NB4 (cell line): ENCODE data around the gene ACOXL.

Experiments
- MYC ChIP-seq: IDR thresholded peaks from 2 replicates; pipeline ENCODE4 v1.6.1; 2011; ENCODE audit warnings: low read depth, low read length
- POLR2A ChIP-seq: IDR thresholded peaks from 2 replicates; pipeline ENCODE4 v1.6.1; 2011; ENCODE audit warnings: mild to moderate bottlenecking; ENCODE audit not compliant: insufficient read length; ENCODE audit errors: extremely low read depth
- TF ChIP-seq, protein P1 (sequence below): IDR thresholded peaks from one replicate; pipeline ENCODE4 v1.5.1; 2012; ENCODE audit warnings: low read depth, low read length
- TF ChIP-seq, protein P2 (sequence below): IDR thresholded peaks from 2 replicates; pipeline ENCODE4 v1.6.1; 2011; ENCODE audit warnings: low read depth, low read length

DNA sequence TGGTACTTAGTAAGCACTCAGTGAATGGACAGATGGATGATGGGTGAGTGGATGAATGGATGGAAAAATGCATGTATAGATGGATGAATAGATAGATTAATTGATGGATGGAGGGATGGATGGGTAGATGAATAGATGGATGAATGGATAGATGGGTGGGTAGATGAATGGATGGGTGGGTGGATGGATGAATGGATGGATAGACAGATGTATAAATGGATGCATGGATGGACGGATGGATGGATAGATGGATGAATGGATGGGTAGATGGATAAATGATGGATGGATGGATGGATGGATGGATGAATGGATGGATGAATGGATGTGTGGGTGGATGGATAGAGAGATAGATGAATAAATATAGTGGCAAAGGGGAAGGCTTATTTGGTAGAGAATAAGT is 83.6 kb downstream of the ACOXL start:
- TF ChIP-seq, protein P1, sequence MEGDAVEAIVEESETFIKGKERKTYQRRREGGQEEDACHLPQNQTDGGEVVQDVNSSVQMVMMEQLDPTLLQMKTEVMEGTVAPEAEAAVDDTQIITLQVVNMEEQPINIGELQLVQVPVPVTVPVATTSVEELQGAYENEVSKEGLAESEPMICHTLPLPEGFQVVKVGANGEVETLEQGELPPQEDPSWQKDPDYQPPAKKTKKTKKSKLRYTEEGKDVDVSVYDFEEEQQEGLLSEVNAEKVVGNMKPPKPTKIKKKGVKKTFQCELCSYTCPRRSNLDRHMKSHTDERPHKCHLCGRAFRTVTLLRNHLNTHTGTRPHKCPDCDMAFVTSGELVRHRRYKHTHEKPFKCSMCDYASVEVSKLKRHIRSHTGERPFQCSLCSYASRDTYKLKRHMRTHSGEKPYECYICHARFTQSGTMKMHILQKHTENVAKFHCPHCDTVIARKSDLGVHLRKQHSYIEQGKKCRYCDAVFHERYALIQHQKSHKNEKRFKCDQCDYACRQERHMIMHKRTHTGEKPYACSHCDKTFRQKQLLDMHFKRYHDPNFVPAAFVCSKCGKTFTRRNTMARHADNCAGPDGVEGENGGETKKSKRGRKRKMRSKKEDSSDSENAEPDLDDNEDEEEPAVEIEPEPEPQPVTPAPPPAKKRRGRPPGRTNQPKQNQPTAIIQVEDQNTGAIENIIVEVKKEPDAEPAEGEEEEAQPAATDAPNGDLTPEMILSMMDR: no peak
- TF ChIP-seq POLR2A (no peak), MYC (no peak)
- TF ChIP-seq, protein P2, sequence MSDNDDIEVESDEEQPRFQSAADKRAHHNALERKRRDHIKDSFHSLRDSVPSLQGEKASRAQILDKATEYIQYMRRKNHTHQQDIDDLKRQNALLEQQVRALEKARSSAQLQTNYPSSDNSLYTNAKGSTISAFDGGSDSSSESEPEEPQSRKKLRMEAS: no peak
